ENCODE results near the gene ZDHHC13. TPM values are rescaled to one million over a fixed set of nuclear protein-coding genes. Genes with fewer than 3 reads are reported as not detected.

Gene ZDHHC13
- total and polyA plus RNA-seq, 10 of the 15 experiments (the other 5 are each of a cell fraction or from before 2014, with no cell fraction given) = 8.5 to 34.2 (median 20.4) TPM

DNA sequence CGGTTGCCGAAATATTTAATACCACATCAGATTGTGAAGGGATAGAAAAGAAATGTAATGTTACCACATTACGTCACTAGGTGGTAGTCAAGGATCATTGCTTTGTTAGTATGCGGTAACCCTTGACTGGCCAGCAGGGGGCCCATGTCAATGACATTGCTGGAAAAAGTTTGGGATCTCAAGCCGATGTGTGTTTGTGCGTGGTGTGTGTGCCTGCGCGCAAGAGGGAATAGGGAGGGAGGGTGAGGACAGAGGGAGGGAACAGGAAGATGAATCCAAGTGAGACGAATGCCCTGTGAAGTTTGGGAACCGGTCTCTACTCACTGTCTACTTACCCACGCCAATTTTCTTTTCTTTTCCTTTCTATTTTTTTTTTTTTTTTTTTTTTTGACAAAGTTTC lies 45.7 kb upstream of the ZDHHC13 start:
- ChIA-PET RAD21 (ENCODE audit: unreplicated experiment) (interaction anchor here (0.6 to 1.6 kb wide), 12 partner anchors 10 to 489 kb away, joined by 3 to 5 read pairs (median 3); partner anchors contain the start of gene ZDHHC13), CTCF (interaction anchor here (0.6 to 5.8 kb wide), 53 partner anchors 8 to 863 kb away, joined by 3 to 77 read pairs (median 3); partner anchors contain the start of gene E2F8), SMC1A (ENCODE audit: uncharacterized antibody, unreplicated experiment) (interaction anchor here (0.6 to 2.4 kb wide), 17 partner anchors 10 to 1057 kb away, joined by 3 to 8 read pairs (median 3); no protein-coding TSS in a partner anchor), POLR2A (no interaction called here)
- DNase-seq (ENCODE audit: low read depth, low spot score) = peak; percentile 48
- WGBS (ENCODE audit: insufficient coverage, insufficient replicate concordance, low lambda C conversion rate, missing lambda C conversion rate) = 0% methylated on average over 10 of the region's 11 CpGs
- H3K4me2 ChIP-seq (ENCODE audit: control insufficient read depth, insufficient read depth) = peak overlapping the region; percentile 32; the same call in 1 of the 2 replicates
- H3K9ac ChIP-seq (ENCODE audit: control insufficient read depth, insufficient read depth, low read length) = no peak overlapping the region
- peaks cover 0 to 2% of the 10 kb centered on the region in 2 experiments; a peak in 2 of 4 replicates for H3K27me3 ChIP-seq (replicated peaks in 1 of 2; ENCODE audit: control insufficient read depth in 2 of 2, insufficient read depth in 2 of 2, low read length in 1 of 2)
- H3K4me1 ChIP-seq (ENCODE audit: control insufficient read depth, insufficient read depth, low read length) = no peaks in the 10 kb centered on the region
- no TSS peak for BruUV-seq (replicated peaks)
- no peaks in the 10 kb centered on the region for H3K79me2 ChIP-seq (ENCODE audit: control insufficient read depth, insufficient read depth, low read length)
- H2AFZ ChIP-seq (ENCODE audit: control insufficient read depth, low read depth, low read length) = peak overlapping the region; percentile 83
- no peak overlapping the region for H3K27ac ChIP-seq (ENCODE audit: control insufficient read depth, insufficient read depth)
- in situ Hi-C loops (cut with MboI) = loop anchor here (5.0 to 10.0 kb wide), 2 partner anchors 486 to 834 kb away; no protein-coding TSS in a partner anchor
- FAIRE-seq = peak; percentile 97
- no peak overlapping the region for H3K4me3 ChIP-seq
- H3K9me3 ChIP-seq (replicated peaks; ENCODE audit: control insufficient read depth, insufficient read depth, low read length) = no peaks in the 10 kb centered on the region
- intact Hi-C loops (cut with micrococcal nuclease; ENCODE audit: unreplicated experiment) = loop anchor here (2.0 to 10.0 kb wide), 4 partner anchors 186 to 834 kb away; no protein-coding TSS in a partner anchor
- peak; percentile 96 for ATAC-seq
- H4K20me1 ChIP-seq (ENCODE audit: control insufficient read depth, insufficient read depth) = no peaks in the 10 kb centered on the region; the same call in 1 of the 2 replicates
- H3K36me3 ChIP-seq (ENCODE audit: control insufficient read depth in 2 of 2, insufficient read depth in 2 of 2, low read length in 1 of 2) = no peaks in the 10 kb centered on the region
- TF ChIP-seq ZNF622 (IDR thresholded peaks at IDR 0.05) (no peak), ATF3 (IDR thresholded peaks at IDR 0.05; ENCODE audit: borderline replicate concordance, extremely low read depth, low read depth, low read length) (0 out of 2 replicates have a peak, but pooled peaks have one; percentile 7), IKZF2 (IDR thresholded peaks at IDR 0.05) (peak; percentile 44 to 65; a peak in 3 of 4 replicates), BHLHE40 (IDR thresholded peaks at IDR 0.05; ENCODE audit: borderline replicate concordance in 1 of 2, low read depth in 2 of 2, low read length in 1 of 2) (0 out of 4 replicates have a peak, but pooled peaks of 1 of the 2 experiments have one; percentile 30), MYC (IDR thresholded peaks at IDR 0.05; ENCODE audit: insufficient read depth, insufficient read length, insufficient replicate concordance, low read length, severe bottlenecking) (no peak), YY1 (IDR thresholded peaks at IDR 0.05; ENCODE audit: low read depth, low read length) (0 out of 2 replicates have a peak, but pooled peaks have one; percentile 42), GATAD2B (conservative IDR thresholded peaks at IDR 0.05; ENCODE audit: low read depth) (no peak), CREM (IDR thresholded peaks at IDR 0.05; ENCODE audit: low read depth) (peak; percentile 38; the same call in 1 of the 2 replicates), HCFC1 (IDR thresholded peaks at IDR 0.05; ENCODE audit: low read length) (no peak), ESRRA (IDR thresholded peaks at IDR 0.05; ENCODE audit: low read length) (no peak)
- TF ChIP-seq, protein P1, sequence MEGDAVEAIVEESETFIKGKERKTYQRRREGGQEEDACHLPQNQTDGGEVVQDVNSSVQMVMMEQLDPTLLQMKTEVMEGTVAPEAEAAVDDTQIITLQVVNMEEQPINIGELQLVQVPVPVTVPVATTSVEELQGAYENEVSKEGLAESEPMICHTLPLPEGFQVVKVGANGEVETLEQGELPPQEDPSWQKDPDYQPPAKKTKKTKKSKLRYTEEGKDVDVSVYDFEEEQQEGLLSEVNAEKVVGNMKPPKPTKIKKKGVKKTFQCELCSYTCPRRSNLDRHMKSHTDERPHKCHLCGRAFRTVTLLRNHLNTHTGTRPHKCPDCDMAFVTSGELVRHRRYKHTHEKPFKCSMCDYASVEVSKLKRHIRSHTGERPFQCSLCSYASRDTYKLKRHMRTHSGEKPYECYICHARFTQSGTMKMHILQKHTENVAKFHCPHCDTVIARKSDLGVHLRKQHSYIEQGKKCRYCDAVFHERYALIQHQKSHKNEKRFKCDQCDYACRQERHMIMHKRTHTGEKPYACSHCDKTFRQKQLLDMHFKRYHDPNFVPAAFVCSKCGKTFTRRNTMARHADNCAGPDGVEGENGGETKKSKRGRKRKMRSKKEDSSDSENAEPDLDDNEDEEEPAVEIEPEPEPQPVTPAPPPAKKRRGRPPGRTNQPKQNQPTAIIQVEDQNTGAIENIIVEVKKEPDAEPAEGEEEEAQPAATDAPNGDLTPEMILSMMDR (IDR thresholded peaks at IDR 0.05 in 2 of 3, conservative IDR thresholded peaks at IDR 0.05 in 1 of 3; ENCODE audit: control insufficient read depth in 2 of 3, extremely low read depth in 1 of 3, insufficient read depth in 1 of 3, low read depth in 3 of 3, low read length in 3 of 3) = peak; percentile 93 to 99 (median 99)
- TF ChIP-seq, protein P2, sequence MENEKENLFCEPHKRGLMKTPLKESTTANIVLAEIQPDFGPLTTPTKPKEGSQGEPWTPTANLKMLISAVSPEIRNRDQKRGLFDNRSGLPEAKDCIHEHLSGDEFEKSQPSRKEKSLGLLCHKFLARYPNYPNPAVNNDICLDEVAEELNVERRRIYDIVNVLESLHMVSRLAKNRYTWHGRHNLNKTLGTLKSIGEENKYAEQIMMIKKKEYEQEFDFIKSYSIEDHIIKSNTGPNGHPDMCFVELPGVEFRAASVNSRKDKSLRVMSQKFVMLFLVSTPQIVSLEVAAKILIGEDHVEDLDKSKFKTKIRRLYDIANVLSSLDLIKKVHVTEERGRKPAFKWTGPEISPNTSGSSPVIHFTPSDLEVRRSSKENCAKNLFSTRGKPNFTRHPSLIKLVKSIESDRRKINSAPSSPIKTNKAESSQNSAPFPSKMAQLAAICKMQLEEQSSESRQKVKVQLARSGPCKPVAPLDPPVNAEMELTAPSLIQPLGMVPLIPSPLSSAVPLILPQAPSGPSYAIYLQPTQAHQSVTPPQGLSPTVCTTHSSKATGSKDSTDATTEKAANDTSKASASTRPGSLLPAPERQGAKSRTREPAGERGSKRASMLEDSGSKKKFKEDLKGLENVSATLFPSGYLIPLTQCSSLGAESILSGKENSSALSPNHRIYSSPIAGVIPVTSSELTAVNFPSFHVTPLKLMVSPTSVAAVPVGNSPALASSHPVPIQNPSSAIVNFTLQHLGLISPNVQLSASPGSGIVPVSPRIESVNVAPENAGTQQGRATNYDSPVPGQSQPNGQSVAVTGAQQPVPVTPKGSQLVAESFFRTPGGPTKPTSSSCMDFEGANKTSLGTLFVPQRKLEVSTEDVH (IDR thresholded peaks at IDR 0.05; ENCODE audit: low read depth, partially characterized antibody) = peak; percentile 30
- TF ChIP-seq, protein P3, sequence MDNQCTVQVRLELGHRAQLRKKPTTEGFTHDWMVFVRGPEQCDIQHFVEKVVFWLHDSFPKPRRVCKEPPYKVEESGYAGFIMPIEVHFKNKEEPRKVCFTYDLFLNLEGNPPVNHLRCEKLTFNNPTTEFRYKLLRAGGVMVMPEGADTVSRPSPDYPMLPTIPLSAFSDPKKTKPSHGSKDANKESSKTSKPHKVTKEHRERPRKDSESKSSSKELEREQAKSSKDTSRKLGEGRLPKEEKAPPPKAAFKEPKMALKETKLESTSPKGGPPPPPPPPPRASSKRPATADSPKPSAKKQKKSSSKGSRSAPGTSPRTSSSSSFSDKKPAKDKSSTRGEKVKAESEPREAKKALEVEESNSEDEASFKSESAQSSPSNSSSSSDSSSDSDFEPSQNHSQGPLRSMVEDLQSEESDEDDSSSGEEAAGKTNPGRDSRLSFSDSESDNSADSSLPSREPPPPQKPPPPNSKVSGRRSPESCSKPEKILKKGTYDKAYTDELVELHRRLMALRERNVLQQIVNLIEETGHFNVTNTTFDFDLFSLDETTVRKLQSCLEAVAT (IDR thresholded peaks at IDR 0.05) = 0 out of 2 replicates have a peak, but pooled peaks have one; percentile 43
